ENCODE measurements around the gene GJC1.
A peak's percentile ranks its signal among the peaks of the same experiment; 100 is the strongest.

GJC1 gene

GRCh38 chr17:44804302-44805089, 25.6 kb downstream of the GJC1 start:
- DNase-seq, result no peak
- H3K4me2 ChIP-seq (ENCODE audit: low read length), result no peak overlapping the region
- no peak overlapping the region for H3K4me3 ChIP-seq (ENCODE audit: low read depth, low read length)
- no peak overlapping the region for H3K18ac ChIP-seq (ENCODE audit: low read length)
- no peak overlapping the region for H2BK5ac ChIP-seq (ENCODE audit: low read depth, low read length, poor library complexity)
- no peak overlapping the region for H3K27ac ChIP-seq (ENCODE audit: low read depth, low read length)
- H3K14ac ChIP-seq (ENCODE audit: low read length), result no peak overlapping the region
- no peak overlapping the region for H3K4ac ChIP-seq (ENCODE audit: low read depth, low read length)
- no peaks in the 10 kb centered on the region for H3K79me1 ChIP-seq (ENCODE audit: low read length)
- H4K8ac ChIP-seq (ENCODE audit: low read depth, low read length), result no peak overlapping the region
- H2AFZ ChIP-seq (ENCODE audit: insufficient read depth, low read length, poor library complexity), result no peak overlapping the region
- H4K91ac ChIP-seq (ENCODE audit: low read depth, low read length), result no peak overlapping the region
- H4K12ac ChIP-seq (ENCODE audit: low read depth, low read length), result no peak overlapping the region
- H3K4me1 ChIP-seq (ENCODE audit: control insufficient read depth in 1 of 2, insufficient read depth in 2 of 2, low read length in 2 of 2), result no peaks in the 10 kb centered on the region
- H3K9me3 ChIP-seq (ENCODE audit: insufficient read depth, low read depth, low read length), result no peaks in the 10 kb centered on the region
- H2BK12ac ChIP-seq (ENCODE audit: low read length), result no peak overlapping the region
- peaks cover 14 to 21% of the 10 kb centered on the region in 2 experiments for H3K36me3 ChIP-seq (ENCODE audit: control insufficient read depth in 1 of 2, insufficient read depth in 2 of 2, low read length in 2 of 2)
- H2BK120ac ChIP-seq (ENCODE audit: insufficient read depth, low read length, poor library complexity), result no peak overlapping the region
- WGBS (ENCODE audit: extremely low coverage, insufficient coverage, insufficient read length), result no CpG with 5 or more reads among the region's 10 CpGs
- no peak overlapping the region for H3K9ac ChIP-seq (ENCODE audit: low read length)
- no peak overlapping the region for H3K23ac ChIP-seq (ENCODE audit: low read length)
- H3K27me3 ChIP-seq (ENCODE audit: insufficient read depth, low read length), result no peaks in the 10 kb centered on the region
- no peaks in the 10 kb centered on the region for H3K79me2 ChIP-seq (ENCODE audit: control insufficient read depth, insufficient read depth, low read length, poor library complexity)
- no peak overlapping the region for H2AK5ac ChIP-seq (ENCODE audit: low read length)

- no peak overlapping the region for H2BK12ac ChIP-seq (ENCODE audit: low read length)
- WGBS (ENCODE audit: extremely low coverage, insufficient coverage, insufficient read length), result no CpG with 5 or more reads among the region's 5 CpGs
- no peak overlapping the region for H4K91ac ChIP-seq (ENCODE audit: low read depth, low read length)
These were observed 28.2 kb downstream of the GJC1 start for GRCh38 chr17:44801880-44802279.

DNA sequence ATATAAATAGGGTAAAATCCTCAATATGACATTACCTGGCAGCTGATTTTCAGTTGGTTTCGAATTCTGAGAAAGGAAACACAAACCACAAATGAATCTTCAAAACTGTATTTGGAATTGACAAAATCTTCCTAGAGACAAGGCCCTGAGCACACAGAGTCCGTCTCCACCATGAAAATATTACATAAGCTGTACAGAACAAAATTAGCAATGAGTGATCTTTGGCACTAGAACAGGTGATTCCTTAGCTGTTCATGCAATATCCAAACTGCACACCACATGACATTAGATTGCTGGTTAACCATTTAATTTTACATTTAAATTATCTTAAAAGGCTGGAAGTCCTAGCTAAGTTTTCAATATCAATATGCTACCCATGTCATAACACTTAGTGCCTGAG, 31.7 kb downstream of the GJC1 start:
- Histone ChIP-seq H3K79me1 (ENCODE audit: low read length) (no peaks in the 10 kb centered on the region), H3K18ac (ENCODE audit: low read length) (no peak overlapping the region), H3K4me2 (ENCODE audit: low read length) (no peak overlapping the region), H3K36me3 (ENCODE audit: control insufficient read depth in 1 of 2, insufficient read depth in 2 of 2, low read length in 2 of 2) (peaks cover 11% of the 10 kb centered on the region in 2 experiments), H3K27ac (ENCODE audit: low read depth, low read length) (no peak overlapping the region), H3K9ac (ENCODE audit: low read length) (no peak overlapping the region), H3K79me2 (ENCODE audit: control insufficient read depth, insufficient read depth, low read length, poor library complexity) (no peaks in the 10 kb centered on the region), H3K4me1 (ENCODE audit: control insufficient read depth in 1 of 2, insufficient read depth in 2 of 2, low read length in 2 of 2) (peaks cover 5 to 10% of the 10 kb centered on the region in 2 experiments), H2AFZ (ENCODE audit: insufficient read depth, low read length, poor library complexity) (no peak overlapping the region), H4K91ac (ENCODE audit: low read depth, low read length) (no peak overlapping the region), H4K8ac (ENCODE audit: low read depth, low read length) (no peak overlapping the region), H2BK12ac (ENCODE audit: low read length) (no peak overlapping the region), H2AK5ac (ENCODE audit: low read length) (no peak overlapping the region), H3K4me3 (ENCODE audit: low read depth, low read length) (no peak overlapping the region), H3K23ac (ENCODE audit: low read length) (no peak overlapping the region), H2BK120ac (ENCODE audit: insufficient read depth, low read length, poor library complexity) (no peak overlapping the region), H3K27me3 (ENCODE audit: insufficient read depth, low read length) (no peaks in the 10 kb centered on the region), H3K9me3 (ENCODE audit: insufficient read depth, low read depth, low read length) (no peaks in the 10 kb centered on the region), H3K14ac (ENCODE audit: low read length) (no peak overlapping the region), H2BK5ac (ENCODE audit: low read depth, low read length, poor library complexity) (no peak overlapping the region), H3K4ac (ENCODE audit: low read depth, low read length) (no peak overlapping the region), H4K12ac (ENCODE audit: low read depth, low read length) (no peak overlapping the region)
- DNase-seq, result no peak
- WGBS (ENCODE audit: extremely low coverage, insufficient coverage, insufficient read length), result no CpG with 5 or more reads among the region's 2 CpGs

More at GRCh38 chr17:44801880-44802279, 28.2 kb downstream of the GJC1 start:
- no peaks in the 10 kb centered on the region for H3K27me3 ChIP-seq (ENCODE audit: insufficient read depth, low read length)
- H3K27ac ChIP-seq (ENCODE audit: low read depth, low read length), result no peak overlapping the region
- H3K4ac ChIP-seq (ENCODE audit: low read depth, low read length), result no peak overlapping the region
- H3K4me3 ChIP-seq (ENCODE audit: low read depth, low read length), result no peak overlapping the region
- no peak overlapping the region for H3K4me2 ChIP-seq (ENCODE audit: low read length)
- H4K12ac ChIP-seq (ENCODE audit: low read depth, low read length), result no peak overlapping the region
- H3K79me2 ChIP-seq (ENCODE audit: control insufficient read depth, insufficient read depth, low read length, poor library complexity), result no peaks in the 10 kb centered on the region
- H2AFZ ChIP-seq (ENCODE audit: insufficient read depth, low read length, poor library complexity), result no peak overlapping the region
- H2BK5ac ChIP-seq (ENCODE audit: low read depth, low read length, poor library complexity), result no peak overlapping the region
- H2BK120ac ChIP-seq (ENCODE audit: insufficient read depth, low read length, poor library complexity), result no peak overlapping the region
- peaks cover 0 to 3% of the 10 kb centered on the region in 2 experiments for H3K4me1 ChIP-seq (ENCODE audit: control insufficient read depth in 1 of 2, insufficient read depth in 2 of 2, low read length in 2 of 2)
- no peak overlapping the region for H3K14ac ChIP-seq (ENCODE audit: low read length)
- H3K9ac ChIP-seq (ENCODE audit: low read length), result no peak overlapping the region
- no peak overlapping the region for H3K23ac ChIP-seq (ENCODE audit: low read length)
- no peak overlapping the region for H2AK5ac ChIP-seq (ENCODE audit: low read length)
- no peaks in the 10 kb centered on the region for H3K9me3 ChIP-seq (ENCODE audit: insufficient read depth, low read depth, low read length)
- no peak overlapping the region for H3K18ac ChIP-seq (ENCODE audit: low read length)
- H3K36me3 ChIP-seq (ENCODE audit: control insufficient read depth in 1 of 2, insufficient read depth in 2 of 2, low read length in 2 of 2), result peaks cover 19 to 23% of the 10 kb centered on the region in 2 experiments
- no peak overlapping the region for H4K8ac ChIP-seq (ENCODE audit: low read depth, low read length)
- DNase-seq, result no peak
- no peaks in the 10 kb centered on the region for H3K79me1 ChIP-seq (ENCODE audit: low read length)

DNA sequence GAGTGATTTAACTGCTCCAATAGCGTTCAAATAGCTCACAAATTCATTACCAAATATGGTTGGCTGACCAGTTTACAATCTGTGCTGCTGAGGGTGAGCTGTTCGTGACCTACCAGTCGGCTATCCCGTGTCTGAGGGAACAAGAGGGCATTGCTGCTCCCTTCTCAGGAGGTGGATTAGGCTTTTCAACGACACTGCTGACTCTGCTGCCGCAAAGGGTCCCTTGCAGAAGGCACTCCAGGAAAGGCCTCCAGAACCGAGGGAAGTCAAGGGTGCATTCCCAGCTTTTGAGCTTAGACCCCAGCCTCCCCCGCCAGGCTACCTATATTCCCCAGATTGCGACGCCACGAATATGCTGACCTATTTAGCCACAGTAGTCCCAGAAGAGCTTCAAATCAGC, 32.3 kb downstream of the GJC1 start:
- Histone ChIP-seq H3K23ac (ENCODE audit: low read length) (peak overlapping the region; percentile 52), H3K4me1 (ENCODE audit: control insufficient read depth in 1 of 2, insufficient read depth in 2 of 2, low read length in 2 of 2) (peaks cover 5 to 10% of the 10 kb centered on the region in 2 experiments), H3K18ac (ENCODE audit: low read length) (no peak overlapping the region), H3K36me3 (ENCODE audit: control insufficient read depth in 1 of 2, insufficient read depth in 2 of 2, low read length in 2 of 2) (peaks cover 11% of the 10 kb centered on the region in 2 experiments), H2BK12ac (ENCODE audit: low read length) (no peak overlapping the region), H2AFZ (ENCODE audit: insufficient read depth, low read length, poor library complexity) (no peak overlapping the region), H2BK5ac (ENCODE audit: low read depth, low read length, poor library complexity) (no peak overlapping the region), H3K4me2 (ENCODE audit: low read length) (no peak overlapping the region), H3K27ac (ENCODE audit: low read depth, low read length) (no peak overlapping the region), H3K27me3 (ENCODE audit: insufficient read depth, low read length) (no peaks in the 10 kb centered on the region), H3K14ac (ENCODE audit: low read length) (no peak overlapping the region), H3K9ac (ENCODE audit: low read length) (peak overlapping the region; percentile 25), H3K79me1 (ENCODE audit: low read length) (no peaks in the 10 kb centered on the region), H4K91ac (ENCODE audit: low read depth, low read length) (no peak overlapping the region), H2AK5ac (ENCODE audit: low read length) (no peak overlapping the region), H4K8ac (ENCODE audit: low read depth, low read length) (no peak overlapping the region), H3K4ac (ENCODE audit: low read depth, low read length) (no peak overlapping the region), H3K9me3 (ENCODE audit: insufficient read depth, low read depth, low read length) (no peaks in the 10 kb centered on the region), H3K4me3 (ENCODE audit: low read depth, low read length) (no peak overlapping the region), H2BK120ac (ENCODE audit: insufficient read depth, low read length, poor library complexity) (no peak overlapping the region), H3K79me2 (ENCODE audit: control insufficient read depth, insufficient read depth, low read length, poor library complexity) (no peaks in the 10 kb centered on the region), H4K12ac (ENCODE audit: low read depth, low read length) (no peak overlapping the region)
- DNase-seq, result no peak
- WGBS (ENCODE audit: extremely low coverage, insufficient coverage, insufficient read length), result no CpG with 5 or more reads among the region's 11 CpGs
